GM12874 (cell line): ENCODE measurements around the gene ZNF19.

Experiments used
- CTCF ChIP-seq: IDR thresholded peaks from 2 replicates; pipeline ENCODE4 v1.5.1; 2011; ENCODE audit warnings: low read depth, mild to moderate bottlenecking, control low read depth, low read length, moderate library complexity; ENCODE audit not compliant: insufficient read depth

ZNF19 gene

GRCh38 chr16:71424626-71425025 lies 64.5 kb downstream of the ZNF19 start:
- no peak for TF ChIP-seq CTCF

- no peak for TF ChIP-seq CTCF
These were observed 65.3 kb downstream of the ZNF19 start for GRCh38 chr16:71423865-71424264.
